ENCODE measurements around the gene NOSTRIN. TPM values are rescaled to one million over a fixed set of nuclear protein-coding genes. Genes with fewer than 3 reads are reported as not detected.

NOSTRIN gene
- total RNA-seq, 2 donors from 2014 or later, result 5.3 to 18.3 TPM

- ATAC-seq (ENCODE audit: insufficient number of reproducible peaks, low FRiP score, low read depth) (no peak), DNase-seq (ENCODE audit: low spot score) (no peak)
- Histone ChIP-seq H3K4me3 (no peak overlapping the region), H3K27ac (no peak overlapping the region), H3K9me3 (no peaks in the 10 kb centered on the region), H3K27me3 (replicated peaks; ENCODE audit: insufficient read depth) (no peaks in the 10 kb centered on the region), H3K4me1 (ENCODE audit: control insufficient read depth in 1 of 2, low read depth in 2 of 2) (no peaks in the 10 kb centered on the region), H3K36me3 (no peaks in the 10 kb centered on the region)
- TF ChIP-seq, protein P1, sequence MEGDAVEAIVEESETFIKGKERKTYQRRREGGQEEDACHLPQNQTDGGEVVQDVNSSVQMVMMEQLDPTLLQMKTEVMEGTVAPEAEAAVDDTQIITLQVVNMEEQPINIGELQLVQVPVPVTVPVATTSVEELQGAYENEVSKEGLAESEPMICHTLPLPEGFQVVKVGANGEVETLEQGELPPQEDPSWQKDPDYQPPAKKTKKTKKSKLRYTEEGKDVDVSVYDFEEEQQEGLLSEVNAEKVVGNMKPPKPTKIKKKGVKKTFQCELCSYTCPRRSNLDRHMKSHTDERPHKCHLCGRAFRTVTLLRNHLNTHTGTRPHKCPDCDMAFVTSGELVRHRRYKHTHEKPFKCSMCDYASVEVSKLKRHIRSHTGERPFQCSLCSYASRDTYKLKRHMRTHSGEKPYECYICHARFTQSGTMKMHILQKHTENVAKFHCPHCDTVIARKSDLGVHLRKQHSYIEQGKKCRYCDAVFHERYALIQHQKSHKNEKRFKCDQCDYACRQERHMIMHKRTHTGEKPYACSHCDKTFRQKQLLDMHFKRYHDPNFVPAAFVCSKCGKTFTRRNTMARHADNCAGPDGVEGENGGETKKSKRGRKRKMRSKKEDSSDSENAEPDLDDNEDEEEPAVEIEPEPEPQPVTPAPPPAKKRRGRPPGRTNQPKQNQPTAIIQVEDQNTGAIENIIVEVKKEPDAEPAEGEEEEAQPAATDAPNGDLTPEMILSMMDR (IDR thresholded peaks at IDR 0.05), result no peak
Observed at GRCh38 chr2:168841445-168841844, 39.0 kb downstream of the NOSTRIN start.

- H3K4me3 ChIP-seq, result no peak overlapping the region
- no peak for ATAC-seq (ENCODE audit: insufficient number of reproducible peaks, low FRiP score, low read depth)
Observed at GRCh38 chr2:168843253-168843652, 40.8 kb downstream of the NOSTRIN start.

DNA sequence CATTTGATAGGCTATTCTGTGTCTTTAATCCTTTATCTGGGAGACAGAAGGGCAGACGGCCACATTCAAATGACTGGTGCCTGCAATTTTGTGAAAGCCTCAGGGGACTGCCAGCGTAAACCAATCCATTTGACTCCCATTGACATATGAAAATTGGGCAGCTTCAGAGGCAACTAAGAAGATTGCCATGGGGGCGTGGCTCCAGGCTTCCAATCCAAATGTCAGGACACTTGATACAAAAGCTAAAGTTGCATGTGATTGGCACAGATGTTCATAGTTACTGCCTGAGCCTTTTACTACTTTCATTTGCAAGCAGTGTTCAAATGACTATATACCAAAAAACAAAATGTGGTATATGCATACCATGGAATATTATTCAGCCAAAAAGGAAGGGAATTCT lies 45.8 kb downstream of the NOSTRIN start:
- Histone ChIP-seq H3K27ac (no peak overlapping the region), H3K9me3 (no peaks in the 10 kb centered on the region), H3K27me3 (replicated peaks; ENCODE audit: insufficient read depth) (no peaks in the 10 kb centered on the region), H3K4me3 (no peak overlapping the region), H3K4me1 (ENCODE audit: control insufficient read depth in 1 of 2, low read depth in 2 of 2) (no peaks in the 10 kb centered on the region), H3K36me3 (no peaks in the 10 kb centered on the region)
- ATAC-seq (ENCODE audit: insufficient number of reproducible peaks, low FRiP score, low read depth), result no peak
- no peak for DNase-seq (ENCODE audit: low spot score)
- TF ChIP-seq, protein P1 (IDR thresholded peaks at IDR 0.05), result no peak

More at GRCh38 chr2:168843253-168843652, 40.8 kb downstream of the NOSTRIN start:
- no peaks in the 10 kb centered on the region for H3K9me3 ChIP-seq
- H3K4me1 ChIP-seq (ENCODE audit: control insufficient read depth in 1 of 2, low read depth in 2 of 2), result no peaks in the 10 kb centered on the region
- H3K36me3 ChIP-seq, result no peaks in the 10 kb centered on the region
- TF ChIP-seq, protein P1 (IDR thresholded peaks at IDR 0.05), result no peak
- H3K27ac ChIP-seq, result no peak overlapping the region
- DNase-seq (ENCODE audit: low spot score), result no peak
- H3K27me3 ChIP-seq (replicated peaks; ENCODE audit: insufficient read depth), result no peaks in the 10 kb centered on the region

DNA sequence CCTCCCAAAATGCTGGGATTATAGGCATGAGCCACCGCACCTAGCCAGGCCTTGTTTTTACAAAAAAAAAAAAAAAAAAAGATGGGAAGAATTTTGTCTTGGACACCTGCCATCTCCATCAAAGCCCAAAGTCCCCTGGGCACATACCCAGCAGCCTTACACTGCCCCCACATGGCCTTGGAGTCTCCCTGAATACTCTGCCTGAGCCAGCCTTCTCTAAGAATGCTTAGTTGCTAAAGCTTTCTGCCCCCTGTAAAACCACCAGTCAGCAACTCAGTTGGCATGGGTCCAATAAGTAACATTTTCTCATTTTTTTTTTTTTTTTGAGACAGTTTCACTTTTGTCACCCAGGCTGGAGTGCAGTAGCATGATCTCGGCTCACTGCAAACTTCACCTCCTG lies 47.2 kb downstream of the NOSTRIN start:
- ATAC-seq (ENCODE audit: insufficient number of reproducible peaks, low FRiP score, low read depth) (no peak), DNase-seq (ENCODE audit: low spot score) (no peak)
- H3K4me3 ChIP-seq, result no peak overlapping the region
- H3K4me1 ChIP-seq (ENCODE audit: control insufficient read depth in 1 of 2, low read depth in 2 of 2), result no peaks in the 10 kb centered on the region
- H3K9me3 ChIP-seq, result no peaks in the 10 kb centered on the region
- TF ChIP-seq, protein P1 (IDR thresholded peaks at IDR 0.05), result no peak
- H3K27ac ChIP-seq, result no peak overlapping the region
- H3K27me3 ChIP-seq (replicated peaks; ENCODE audit: insufficient read depth), result no peaks in the 10 kb centered on the region
- H3K36me3 ChIP-seq, result no peaks in the 10 kb centered on the region

DNA sequence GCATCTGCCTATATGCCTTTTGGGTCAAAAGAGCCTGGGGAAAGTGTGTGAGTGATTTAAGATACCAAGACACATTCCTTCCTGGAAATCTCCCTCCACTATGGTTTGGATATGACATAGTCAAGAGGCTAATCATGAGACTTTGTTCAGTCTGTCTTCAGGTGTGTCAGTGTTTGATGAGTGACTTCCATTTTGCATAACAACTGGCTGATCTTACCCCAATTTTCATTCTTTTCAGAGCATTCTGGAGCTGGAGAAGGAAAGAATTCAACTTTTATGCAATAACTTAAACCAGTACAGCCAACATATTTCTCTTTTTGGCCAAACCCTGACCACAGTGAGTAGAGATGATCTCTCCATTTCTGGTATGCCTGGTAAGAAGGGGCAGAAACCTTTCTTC lies 48.4 kb downstream of the NOSTRIN start:
- Histone ChIP-seq H3K4me1 (ENCODE audit: control insufficient read depth in 1 of 2, low read depth in 2 of 2) (no peaks in the 10 kb centered on the region), H3K9me3 (no peaks in the 10 kb centered on the region), H3K4me3 (no peak overlapping the region), H3K27ac (no peak overlapping the region), H3K36me3 (no peaks in the 10 kb centered on the region), H3K27me3 (replicated peaks; ENCODE audit: insufficient read depth) (no peaks in the 10 kb centered on the region)
- DNase-seq (ENCODE audit: low spot score), result no peak
- TF ChIP-seq, protein P1 (IDR thresholded peaks at IDR 0.05), result no peak
- no peak for ATAC-seq (ENCODE audit: insufficient number of reproducible peaks, low FRiP score, low read depth)

All from thoracic aorta (tissue), 2 donors.